ENCODE measurements around the gene RPL28.
"Not testable (repeated sequence)": the region's sequence is repeated elsewhere in the genome, so short reads cannot be mapped to it uniquely, and the experiment has no call there.

Gene RPL28

DNA sequence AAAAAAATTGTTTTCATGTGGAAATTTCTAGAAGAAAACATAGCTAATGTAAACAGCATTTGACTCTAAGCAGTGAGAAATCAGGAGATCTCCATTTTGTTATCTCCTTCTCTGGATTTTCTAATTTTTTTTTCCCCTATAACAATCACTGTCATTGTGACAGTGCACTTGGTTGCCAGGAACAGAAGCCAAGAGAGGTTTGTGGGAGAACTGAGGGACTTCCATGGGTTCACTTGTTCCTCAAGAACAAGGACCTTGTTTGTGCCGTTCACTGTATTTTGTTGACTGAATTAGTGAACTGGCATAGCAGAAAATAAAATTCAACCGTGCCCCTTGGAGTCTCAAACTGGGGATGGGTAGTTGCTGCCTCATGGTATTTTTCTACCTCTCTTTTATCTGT is 40.3 kb downstream of the RPL28 start:
- no peak for DNase-seq (ENCODE audit: low spot score)

DNA sequence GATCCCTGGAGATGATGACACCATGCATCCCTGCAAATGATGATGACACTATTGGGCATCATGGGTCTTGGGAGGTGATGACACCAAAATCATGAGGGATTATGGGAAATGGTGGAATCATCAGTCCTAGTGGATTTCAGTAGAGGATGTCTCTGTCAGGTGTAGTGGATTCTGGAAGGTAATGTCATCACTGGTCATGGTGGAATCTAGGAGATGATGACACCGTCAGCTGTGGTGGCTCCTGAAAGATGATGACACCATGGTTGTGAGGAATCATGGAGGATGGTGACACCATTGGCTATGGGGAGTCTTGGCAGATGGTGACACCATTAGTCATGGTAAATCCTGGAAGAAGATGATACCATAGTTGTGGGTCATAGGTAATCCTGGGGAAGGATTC is 45.5 kb downstream of the RPL28 start:
- DNase-seq (ENCODE audit: low spot score), result no peak

DNA sequence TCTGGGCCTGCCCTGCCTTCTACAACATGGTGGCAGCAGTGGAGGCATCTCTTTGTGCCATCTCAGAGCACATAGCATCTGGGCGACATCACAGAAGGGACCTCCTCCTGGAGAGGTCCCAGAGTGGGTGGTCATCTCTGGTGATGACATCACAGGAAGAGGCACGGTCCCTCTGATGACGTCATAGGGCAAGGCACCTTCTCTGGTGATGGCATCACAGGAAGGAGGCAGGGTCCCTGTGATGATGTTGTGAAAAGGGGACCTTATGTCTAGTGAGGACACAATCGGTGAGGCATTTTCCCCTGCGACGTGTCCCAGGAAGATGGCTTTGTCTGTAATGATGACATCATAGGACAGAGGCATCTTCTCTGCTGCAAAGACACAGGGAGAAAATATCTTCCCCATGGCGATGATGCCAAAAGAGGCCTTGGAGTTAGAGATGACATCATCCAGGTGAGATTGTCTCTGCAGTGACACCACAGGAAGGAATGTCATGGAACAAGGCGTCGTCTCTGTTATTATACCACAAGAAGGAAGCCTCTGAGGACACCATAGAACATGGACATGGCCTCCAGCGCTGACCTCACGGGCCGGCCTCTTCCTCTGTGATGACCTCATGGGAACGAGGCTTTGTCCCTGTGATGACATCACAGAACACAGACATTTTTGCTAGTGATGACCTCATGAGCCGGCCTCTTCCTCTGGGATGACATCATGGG is 46.7 kb downstream of the RPL28 start:
- DNase-seq (ENCODE audit: low spot score), result peak; percentile 37

DNA sequence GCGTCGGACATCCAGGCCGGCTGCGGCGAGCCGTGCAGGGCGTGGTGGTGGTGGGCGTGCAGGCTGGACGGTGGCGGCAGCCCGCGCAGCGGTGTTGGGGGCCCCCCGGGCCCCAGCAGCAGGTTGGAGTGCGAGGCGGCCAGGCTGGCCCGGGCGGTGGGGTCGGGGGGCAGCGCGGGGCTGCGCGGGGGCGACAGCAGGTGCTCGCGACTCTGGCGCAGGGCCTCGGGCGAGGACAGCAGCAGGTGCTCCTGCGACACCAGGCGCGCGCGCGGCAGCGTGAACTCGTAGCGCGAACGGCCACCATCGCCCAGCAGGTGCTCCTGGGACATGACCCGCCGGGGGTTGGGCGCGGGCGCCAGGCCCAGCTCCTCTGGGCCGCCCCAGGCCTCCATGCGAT is 47.6 kb downstream of the RPL28 start:
- peak; percentile 36 for DNase-seq (ENCODE audit: low spot score)

DNA sequence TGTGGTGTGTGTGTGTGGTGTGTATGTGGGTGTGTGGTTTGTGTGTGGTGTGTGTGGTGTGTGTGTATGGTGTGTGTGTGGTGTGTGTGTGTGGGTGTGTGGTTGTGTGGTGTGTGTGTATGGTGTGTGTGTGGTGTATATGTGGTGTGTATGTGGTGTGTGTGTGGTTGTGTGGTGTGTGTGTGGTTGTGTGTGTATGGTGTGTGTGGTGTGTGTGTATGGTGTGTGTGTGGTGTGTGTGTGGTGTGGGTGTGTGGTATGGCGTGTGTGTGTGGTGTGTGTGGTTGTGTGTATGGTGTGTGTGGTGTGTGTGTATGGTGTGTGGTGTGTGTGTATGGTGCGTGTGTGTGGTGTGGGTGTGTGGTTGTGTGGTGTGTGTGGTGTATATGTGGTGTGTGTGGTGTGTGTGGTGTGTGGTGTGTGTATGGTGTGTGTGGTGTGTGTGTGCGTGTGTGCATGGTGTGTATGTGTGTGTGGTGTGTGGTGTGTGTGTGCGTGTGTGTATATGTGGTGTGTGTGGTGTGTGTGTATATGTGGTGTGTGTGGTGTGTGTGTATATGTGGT is 48.7 kb downstream of the RPL28 start:
- no peak for DNase-seq (ENCODE audit: low spot score)

DNA sequence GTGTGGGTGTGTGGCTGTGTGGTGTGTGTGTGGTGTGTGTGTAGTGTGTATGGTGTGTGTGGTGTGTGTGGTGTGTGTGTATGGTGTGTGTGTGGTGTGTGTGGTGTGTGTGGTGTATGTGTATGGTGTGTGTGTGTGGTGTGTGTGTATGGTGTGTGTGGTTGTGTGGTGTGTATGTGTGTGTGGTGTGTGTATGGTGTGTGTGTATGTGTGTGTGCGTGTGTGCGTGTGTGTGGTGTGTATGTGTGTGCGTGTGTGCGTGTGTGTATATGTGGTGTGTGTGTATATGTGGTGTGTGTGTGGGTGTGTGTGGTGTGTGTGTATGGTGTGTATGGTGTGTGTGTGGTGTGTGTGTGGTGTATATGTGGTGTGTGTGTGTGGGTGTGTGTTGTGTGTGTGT is 49.3 kb downstream of the RPL28 start:
- peak; percentile 24 for DNase-seq (ENCODE audit: low spot score)

DNA sequence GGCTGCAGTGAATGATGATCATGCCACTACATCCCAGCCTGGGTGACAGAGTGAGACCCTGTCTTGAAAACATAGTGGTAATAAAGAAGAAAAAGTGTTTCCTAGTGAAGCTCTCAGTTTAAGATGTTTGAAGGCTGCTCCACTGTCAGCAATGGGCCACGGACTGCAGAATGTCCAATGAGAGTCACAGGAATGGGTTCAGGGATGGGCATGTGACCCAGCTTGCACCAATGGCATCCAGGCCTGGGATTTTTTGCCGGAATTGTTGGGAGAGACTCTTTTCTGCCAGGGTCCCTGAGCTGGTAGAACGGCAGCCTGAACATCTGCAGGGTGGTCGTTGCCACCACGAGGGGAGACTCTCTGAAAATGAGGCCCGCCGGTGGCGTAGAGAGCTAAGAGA is 51.1 kb downstream of the RPL28 start:
- DNase-seq (ENCODE audit: low spot score), result no peak

DNA sequence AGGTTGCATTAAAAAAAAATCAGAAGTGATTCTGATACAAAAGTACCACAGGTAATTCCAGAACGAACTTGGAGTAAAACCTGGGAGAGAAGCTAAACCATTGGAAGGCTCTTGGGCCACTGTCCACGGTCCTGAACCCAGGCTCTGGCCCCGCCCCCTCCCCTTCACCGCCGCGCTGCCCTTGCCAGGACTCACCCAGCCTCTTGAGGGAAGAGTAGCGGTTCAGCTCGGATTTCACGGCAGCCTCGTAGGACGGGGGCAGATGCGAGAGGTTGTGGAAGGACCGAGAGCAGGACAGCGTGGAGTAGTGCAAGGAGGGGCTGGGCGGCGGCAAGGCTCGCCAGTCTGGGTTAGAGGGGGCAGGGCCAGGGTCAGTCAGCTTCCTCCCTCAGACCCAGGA is 51.7 kb downstream of the RPL28 start:
- DNase-seq (ENCODE audit: low spot score), result peak; percentile 90

DNA sequence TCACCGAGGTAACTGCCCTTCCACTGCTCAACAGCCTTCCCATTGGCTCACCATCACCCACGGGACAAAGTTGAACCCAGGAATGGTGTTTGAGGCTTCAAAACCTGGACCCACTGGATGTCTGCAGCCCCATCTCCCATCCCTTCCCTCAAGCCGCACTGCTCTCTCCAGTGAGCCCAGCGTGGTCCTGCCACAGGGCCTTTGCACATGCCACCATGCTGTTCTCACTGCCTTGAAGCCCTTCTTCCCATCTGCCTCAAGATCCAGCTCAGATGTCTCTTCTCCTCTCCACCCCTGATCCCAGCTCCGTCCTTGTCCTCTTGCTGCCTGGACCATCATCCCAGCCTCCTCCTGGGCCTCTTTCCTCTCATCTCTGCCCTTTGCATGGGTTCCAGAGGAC is 53.3 kb downstream of the RPL28 start:
- DNase-seq (ENCODE audit: low spot score), result no peak

DNA sequence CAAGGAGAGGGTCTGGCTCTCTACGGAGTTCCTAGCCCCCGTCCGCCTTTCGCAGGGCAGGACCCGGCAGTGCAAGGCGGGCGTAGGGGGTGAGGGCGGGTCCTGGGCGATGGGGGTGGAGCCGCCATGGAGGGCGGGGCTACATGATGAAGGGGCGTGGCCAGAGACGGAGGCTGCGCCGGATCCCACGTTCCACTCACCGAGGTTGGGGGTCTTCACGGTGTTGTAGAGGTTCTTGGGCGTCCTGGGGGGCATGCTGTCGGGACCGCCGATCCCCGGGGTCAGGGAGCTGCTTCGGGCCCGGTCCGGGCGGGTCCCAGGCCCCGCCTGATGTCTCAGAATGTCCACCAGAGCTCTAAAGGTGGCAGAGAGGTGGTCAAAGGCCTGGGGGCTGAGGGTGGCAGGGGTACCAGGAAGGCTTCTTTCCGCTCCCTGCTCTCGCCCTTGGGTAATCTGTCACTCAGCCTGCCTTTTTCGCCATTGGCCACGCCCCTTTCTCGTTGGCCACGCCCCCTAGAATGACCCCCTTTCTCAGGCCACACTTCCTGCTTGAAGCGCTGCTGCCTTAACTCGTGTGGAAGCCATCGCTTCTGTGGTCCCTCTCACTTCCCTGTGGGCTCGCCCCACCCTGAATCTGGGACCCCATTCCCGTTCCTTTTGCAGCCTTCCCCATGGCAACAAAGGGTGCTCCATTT is 54.8 kb downstream of the RPL28 start:
- DNase-seq (ENCODE audit: low spot score), result no peak

DNA sequence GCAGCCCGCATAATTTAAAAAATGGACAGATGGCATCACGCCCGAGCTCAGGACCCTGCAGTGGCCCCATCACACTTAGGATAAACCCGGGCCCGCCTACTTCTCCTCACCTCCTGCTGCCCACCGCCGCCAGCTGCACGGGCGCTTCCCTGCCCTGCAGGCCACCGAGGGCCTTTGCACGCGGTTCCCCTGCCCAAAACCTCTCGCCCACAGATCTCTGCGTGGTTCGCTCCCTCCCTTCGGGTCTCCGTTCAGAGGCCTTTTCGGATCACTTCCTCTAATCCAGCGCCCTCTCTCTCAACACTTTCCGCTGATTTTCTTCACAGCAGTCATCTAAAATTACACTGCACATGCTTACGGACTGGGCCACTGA is 55.6 kb downstream of the RPL28 start:
- no peak for DNase-seq (ENCODE audit: low spot score)

DNA sequence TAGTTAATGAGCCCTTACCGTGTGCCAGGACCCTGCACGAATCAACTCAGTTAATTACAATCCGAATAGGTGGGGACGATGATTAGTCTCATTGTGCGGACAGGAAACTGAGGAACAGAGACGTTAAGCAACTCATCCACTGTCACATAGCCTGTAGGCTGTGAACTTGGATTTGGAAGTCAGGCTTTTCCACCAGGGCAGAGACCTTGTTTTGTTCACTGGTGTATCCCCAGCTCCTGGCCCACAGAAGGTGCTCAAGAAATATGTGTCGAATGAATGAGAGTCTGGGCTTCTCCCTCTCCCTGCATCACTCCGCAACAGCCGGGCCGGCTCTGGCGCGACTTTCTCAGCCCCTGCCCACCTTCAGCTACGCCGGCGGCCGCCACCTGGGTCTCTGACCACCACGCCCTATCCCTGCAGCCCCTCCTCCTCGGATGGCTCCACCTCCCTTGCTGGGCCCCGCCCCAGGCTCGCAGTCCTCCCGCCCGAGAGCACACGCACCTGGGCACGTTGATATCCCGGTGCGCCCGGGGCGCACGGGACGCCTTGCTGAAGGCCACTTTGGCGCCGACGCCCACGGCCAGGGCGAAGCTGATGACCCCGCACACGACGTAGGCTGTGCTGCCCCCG is 56.1 kb downstream of the RPL28 start:
- DNase-seq (ENCODE audit: low spot score), result no peak

DNA sequence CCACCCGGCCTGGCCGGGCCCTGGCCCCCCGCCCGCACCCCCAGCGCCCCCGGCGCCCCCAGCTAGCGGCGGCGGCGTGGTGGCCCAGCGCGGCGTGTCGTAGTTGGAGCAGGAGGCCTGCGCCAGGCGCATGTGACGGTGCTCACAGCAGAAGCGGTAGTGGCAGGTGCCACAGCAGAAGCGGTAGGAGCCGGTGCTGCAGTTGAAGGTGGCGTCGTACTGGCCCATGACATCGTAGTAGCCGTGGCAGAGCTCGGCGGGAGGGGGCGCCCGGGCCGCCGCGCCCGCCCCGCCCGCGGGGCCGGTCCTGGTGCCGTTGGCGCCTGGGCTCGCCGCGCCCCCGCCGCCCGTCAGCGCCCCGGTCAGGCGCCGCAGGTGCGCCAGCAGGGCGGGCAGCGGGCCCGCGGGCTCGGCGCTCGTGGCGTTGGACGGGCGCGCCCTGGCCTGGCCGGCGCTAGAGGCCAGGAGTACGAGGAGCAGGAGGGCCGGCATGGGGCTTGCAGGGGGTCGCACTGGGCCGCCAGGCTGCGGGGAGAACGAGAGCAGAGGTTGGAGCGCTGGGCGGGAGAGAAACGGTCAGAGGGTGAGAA is 56.7 kb downstream of the RPL28 start:
- no peak for DNase-seq (ENCODE audit: low spot score)

DNA sequence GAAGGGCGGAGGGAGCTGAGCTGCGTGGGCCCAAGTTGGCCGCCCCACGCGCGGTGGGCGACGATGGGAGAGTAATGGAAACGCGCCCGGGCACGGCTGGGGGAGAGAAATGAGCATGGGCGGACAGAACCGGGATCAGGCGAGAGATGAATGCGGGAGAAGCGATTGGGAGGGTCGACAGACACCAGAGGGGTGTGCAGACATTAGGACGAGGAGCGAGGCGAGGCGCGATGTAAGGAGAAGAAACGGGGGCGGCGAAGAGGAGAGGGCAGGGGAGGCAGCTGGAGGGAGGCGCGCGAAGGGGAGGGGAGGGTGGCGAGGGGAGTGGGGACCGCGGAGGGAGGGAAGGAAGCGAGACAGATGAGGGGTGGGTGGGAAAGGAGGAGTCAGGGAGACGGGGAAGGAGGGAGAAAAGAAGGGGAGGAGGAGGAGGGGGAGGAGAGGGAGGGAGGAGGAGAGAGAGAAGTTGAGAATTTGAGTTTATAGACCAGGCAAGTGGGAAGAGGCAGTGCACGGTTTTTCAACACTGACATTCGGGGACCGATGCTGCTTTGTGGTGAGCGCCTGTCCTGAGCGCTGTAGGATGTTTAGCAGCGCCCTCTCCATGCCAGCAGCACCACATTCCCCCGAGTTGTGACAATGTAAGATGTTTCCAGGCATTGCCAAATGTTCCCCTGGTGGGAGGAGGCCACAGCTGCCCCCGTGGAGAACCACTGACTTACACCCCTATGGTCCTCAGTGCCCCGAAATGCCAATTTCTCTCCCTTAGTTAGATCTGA is 57.5 kb downstream of the RPL28 start, which contains the start of gene SHISA7:
Gene SHISA7 (minus strand): TSS at position 256 of the 779 bp plus-strand sequence. CDS start 437 bp downstream, outside the sequence.
- no peak for DNase-seq (ENCODE audit: low spot score)

DNA sequence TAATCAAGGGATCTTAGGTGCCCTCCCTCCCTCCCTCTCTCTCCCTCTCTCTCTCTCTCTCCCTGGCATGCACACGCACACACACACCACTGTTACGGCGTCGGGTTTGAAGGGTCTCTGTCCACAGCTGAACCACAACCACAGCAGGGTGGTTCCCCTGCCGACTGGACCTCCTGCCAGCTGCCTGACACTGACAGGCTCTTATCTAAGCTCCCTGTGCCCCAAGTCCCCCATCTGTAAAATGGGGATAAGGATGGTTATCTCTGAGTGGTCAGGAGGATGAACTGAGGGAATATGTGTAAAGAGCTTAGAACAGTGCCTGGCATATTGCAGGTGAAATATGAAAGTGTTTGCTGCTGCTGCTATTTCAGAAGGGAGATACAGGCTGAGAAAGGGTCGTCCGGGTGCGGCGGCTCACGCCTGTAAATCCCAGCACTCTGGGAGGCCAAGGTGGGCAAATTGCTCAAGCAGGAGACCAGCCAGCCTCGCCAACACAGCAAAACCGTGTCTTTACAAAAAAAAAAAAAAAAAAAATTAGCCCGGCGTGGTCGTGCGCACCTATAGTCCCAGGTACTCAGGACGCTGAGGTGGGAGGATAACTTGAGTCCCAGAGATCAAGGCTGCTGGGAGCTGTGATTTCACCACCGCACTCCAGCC is 58.2 kb downstream of the RPL28 start:
- DNase-seq (ENCODE audit: low spot score), result no peak

DNA sequence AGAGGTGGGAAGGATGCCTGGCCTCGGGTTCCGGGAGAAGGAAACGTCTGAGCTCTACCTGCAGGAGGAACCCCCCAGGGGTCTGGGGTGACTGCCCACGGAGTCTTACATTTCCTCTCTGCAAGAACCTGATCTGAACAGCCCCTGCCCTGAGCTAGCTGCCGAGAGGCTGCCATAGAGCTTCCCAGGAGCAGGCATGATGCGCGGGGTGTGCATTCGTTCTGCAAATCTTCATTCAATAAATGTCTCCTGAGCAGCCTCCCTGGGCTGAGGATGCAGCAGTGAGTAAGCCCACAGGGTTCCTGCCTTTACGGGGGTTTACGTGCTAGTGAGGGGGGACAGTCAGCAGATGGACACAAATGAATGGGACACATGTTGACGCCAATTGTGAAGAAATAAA is 58.9 kb downstream of the RPL28 start:
- no peak for DNase-seq (ENCODE audit: low spot score)

DNA sequence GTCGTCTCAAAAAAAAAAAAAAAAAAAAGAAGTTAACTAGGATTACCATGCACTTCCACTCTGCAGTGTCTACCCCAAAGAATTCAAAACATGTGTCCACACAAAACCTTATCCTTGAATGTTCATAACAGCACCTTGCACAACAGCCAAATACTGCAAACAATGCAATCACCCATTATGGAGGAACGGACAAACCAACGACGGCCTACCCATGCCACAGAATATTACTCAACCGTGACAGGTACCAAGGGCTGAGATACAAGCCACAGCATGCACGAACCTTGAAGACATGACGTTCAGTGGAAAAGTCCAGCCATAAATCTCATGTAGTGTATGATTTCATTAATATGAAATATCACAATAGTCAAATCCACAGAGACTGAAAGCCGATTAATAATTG is 60.3 kb downstream of the RPL28 start:
- no peak for DNase-seq (ENCODE audit: low spot score)

DNA sequence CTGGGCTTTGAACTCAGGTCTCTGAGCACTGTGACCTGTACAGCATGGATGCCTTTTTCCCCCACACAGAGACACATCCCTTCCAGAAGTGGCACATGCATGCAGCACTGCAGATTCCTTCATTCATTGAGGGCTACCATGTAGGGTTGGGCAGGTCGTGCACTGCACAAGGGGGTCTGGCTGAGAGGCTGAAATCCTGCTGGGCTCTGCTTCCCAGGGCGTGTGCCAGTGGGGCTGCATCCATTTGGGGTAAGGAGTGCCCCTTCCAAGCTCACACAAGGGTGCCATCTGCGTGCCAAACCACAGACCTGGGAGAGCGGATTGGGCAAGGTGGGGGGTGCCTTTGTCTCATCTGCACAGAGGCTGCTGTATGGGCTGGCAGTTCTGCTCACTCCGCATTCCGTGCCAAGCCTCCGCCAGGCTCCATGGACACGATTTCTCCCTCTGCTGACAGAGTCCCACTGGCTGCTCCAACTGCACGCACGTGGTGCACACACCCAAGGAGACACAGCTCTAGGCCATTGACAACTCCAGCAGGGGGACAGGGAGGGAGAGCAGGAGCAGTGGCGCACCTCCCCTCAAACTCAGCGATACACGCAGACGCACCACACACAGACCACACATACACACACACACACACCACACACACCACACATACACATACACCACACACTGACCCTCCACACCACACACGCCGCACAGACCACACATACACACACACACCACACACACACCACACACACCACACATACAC is 61.9 kb downstream of the RPL28 start:
- no peak for DNase-seq (ENCODE audit: low spot score)

DNA sequence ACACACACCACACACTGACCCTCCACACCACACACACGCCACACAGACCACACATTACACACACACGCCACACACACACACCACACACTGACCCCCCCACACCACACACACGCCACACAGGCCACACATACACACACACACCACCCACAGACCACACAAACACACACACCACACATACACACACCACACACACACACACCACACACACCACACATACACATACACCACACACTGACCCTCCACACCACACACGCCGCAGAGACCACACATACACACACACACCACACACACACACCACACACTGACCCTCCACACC is 62.4 kb downstream of the RPL28 start:
- not testable (repeated sequence) for DNase-seq (ENCODE audit: low spot score)

DNA sequence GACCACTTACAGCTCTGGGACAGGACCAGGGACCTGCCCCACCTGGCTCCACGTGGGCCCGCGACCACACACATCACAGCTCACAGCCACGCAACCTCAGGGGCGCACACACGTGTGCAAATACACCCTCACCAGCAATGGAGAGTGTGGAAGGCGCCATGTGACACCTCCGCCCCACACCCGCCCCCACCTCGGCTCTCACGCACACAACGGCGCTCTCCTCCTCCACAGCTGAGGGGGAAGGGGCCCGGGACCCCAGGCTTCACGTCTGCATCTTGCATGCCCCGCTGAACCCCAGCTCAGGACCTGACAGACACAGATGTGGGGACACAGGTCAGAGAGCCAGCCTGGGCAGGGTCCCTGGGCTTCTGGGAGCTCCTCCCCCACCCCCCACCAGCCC is 63.7 kb downstream of the RPL28 start:
- DNase-seq (ENCODE audit: low spot score), result no peak
